HepG2 (cell line): Measurements from ENCODE around the gene CDK2AP2. TPM values are rescaled to one million over a fixed set of nuclear protein-coding genes. Genes with fewer than 3 reads are reported as not detected.

ENCODE experiments used
- BCL6 ChIP-seq: IDR thresholded peaks from 2 replicates; pipeline ENCODE4 v1.6.1; 2016; ENCODE audit warnings: missing genetic modification reagents, missing compliant biosample characterization
- GATAD1 ChIP-seq: IDR thresholded peaks from 2 replicates; pipeline ENCODE4 v1.6.1; 2016; ENCODE audit warnings: missing genetic modification reagents, missing compliant biosample characterization
- HDAC6 ChIP-seq: fragments of 200-600 bp; sonication (generic); IDR thresholded peaks from 2 replicates; pipeline ENCODE4 v1.7.0; 2017; ENCODE audit warnings: mild to moderate bottlenecking, antibody characterized with exemption, low read length, low read depth
- KLF9 ChIP-seq: IDR thresholded peaks from 2 replicates; pipeline ENCODE4 v1.6.1; 2016; ENCODE audit warnings: low read depth
- PTBP1 ChIP-seq: fragments of 200-400 bp; formaldehyde crosslinking; IDR thresholded peaks from 2 replicates; pipeline ENCODE4 v1.6.1; 2018; ENCODE audit warnings: low read length, low read depth; ENCODE audit not compliant: poor library complexity, severe bottlenecking
- TCF7 ChIP-seq: sonication (generic); IDR thresholded peaks from 2 replicates; pipeline ENCODE4 v1.6.1; 2016; ENCODE audit warnings: antibody characterized with exemption, low read depth
- ZBTB20 ChIP-seq: sonication (generic); formaldehyde crosslinking; IDR thresholded peaks from 2 replicates; pipeline ENCODE4 v1.8.1; 2023; ENCODE audit warnings: missing genetic modification reagents, low read depth, mild to moderate bottlenecking, borderline replicate concordance
- ZNF251 ChIP-seq: sonication (generic); formaldehyde crosslinking; IDR thresholded peaks from 2 replicates; pipeline ENCODE4 v1.9.0; 2021; ENCODE audit warnings: mild to moderate bottlenecking, missing genetic modification reagents
- ZNF543 ChIP-seq: sonication (generic); formaldehyde crosslinking; IDR thresholded peaks from 2 replicates; pipeline ENCODE4 v1.4.0; 2020; ENCODE audit warnings: mild to moderate bottlenecking, missing genetic modification reagents
- ZNF703 ChIP-seq: sonication (generic); formaldehyde crosslinking; IDR thresholded peaks from 2 replicates; pipeline ENCODE4 v1.5.1; 2020; ENCODE audit warnings: missing genetic modification reagents, mild to moderate bottlenecking, moderate library complexity, borderline replicate concordance
- ZNF75D ChIP-seq: sonication (generic); formaldehyde crosslinking; IDR thresholded peaks from 2 replicates; pipeline ENCODE4 v1.8.1; 2023; ENCODE audit warnings: missing genetic modification reagents, mild to moderate bottlenecking, borderline replicate concordance
- ZNF891 ChIP-seq: sonication (generic); formaldehyde crosslinking; IDR thresholded peaks from 2 replicates; pipeline ENCODE4 v1.5.0; 2020; ENCODE audit warnings: mild to moderate bottlenecking, missing genetic modification reagents
- polyA plus RNA-seq, 8 experiments: library from polyadenylated mRNA; depleted of rRNA in 3 of 8; stranded (reverse) in 7 of 8; unstranded in 1 of 8; fragments of >200 nt; fragmentation: Illumina TruSeq in 4 of 8; extraction: Trizol in 4 of 8; gene quantifications; 2 replicates each; pipeline versions ENCODE4 v1.2.1 to v1.2.3, GENCODE V29; 2011 to 2016; ENCODE audit warnings: low read depth in 4 of 8, missing spikeins in 1 of 8, mixed read lengths in 1 of 8; ENCODE audit not compliant: insufficient read depth in 1 of 8
- total RNA-seq, 5 experiments: library from RNA; depleted of rRNA; stranded (reverse); fragments of >200 nt; fragmentation: Illumina TruSeq; extraction: Trizol; gene quantifications; 2 replicates each; pipeline ENCODE4 v1.2.3, GENCODE V29; 2016; ENCODE audit warnings: low read depth in 1 of 5
- TF ChIP-seq, protein P1 (sequence below): sonication (generic); formaldehyde crosslinking; IDR thresholded peaks from 2 replicates; pipeline ENCODE4 v1.5.1; 2020; ENCODE audit warnings: mild to moderate bottlenecking, missing genetic modification reagents, moderate library complexity
- TF ChIP-seq, protein P2 (sequence below), 2 experiments: fragments of 450-650 bp in 1 of 2; sonication (generic) in 1 of 2; formaldehyde crosslinking in 1 of 2; IDR thresholded peaks; 2 replicates each; pipeline versions ENCODE4 v1.6.1 to v1.8.0; 2016 to 2022; ENCODE audit warnings: antibody characterized with exemption in 1 of 2, mild to moderate bottlenecking in 1 of 2, missing genetic modification reagents in 1 of 2
- TF ChIP-seq, protein P3 (sequence below): IDR thresholded peaks from 2 replicates; pipeline ENCODE4 v1.6.1; 2016; ENCODE audit warnings: low read depth, borderline replicate concordance
- TF ChIP-seq, protein P4 (sequence below): conservative IDR thresholded peaks from 2 replicates; pipeline ENCODE4 v1.6.1; 2018; ENCODE audit warnings: missing genetic modification reagents

CDK2AP2 gene
- total and polyA plus RNA-seq, 2 of the 13 experiments (the other 11 are each of a cell fraction or from before 2014, with no cell fraction given) = 15.0 to 23.2 TPM

DNA sequence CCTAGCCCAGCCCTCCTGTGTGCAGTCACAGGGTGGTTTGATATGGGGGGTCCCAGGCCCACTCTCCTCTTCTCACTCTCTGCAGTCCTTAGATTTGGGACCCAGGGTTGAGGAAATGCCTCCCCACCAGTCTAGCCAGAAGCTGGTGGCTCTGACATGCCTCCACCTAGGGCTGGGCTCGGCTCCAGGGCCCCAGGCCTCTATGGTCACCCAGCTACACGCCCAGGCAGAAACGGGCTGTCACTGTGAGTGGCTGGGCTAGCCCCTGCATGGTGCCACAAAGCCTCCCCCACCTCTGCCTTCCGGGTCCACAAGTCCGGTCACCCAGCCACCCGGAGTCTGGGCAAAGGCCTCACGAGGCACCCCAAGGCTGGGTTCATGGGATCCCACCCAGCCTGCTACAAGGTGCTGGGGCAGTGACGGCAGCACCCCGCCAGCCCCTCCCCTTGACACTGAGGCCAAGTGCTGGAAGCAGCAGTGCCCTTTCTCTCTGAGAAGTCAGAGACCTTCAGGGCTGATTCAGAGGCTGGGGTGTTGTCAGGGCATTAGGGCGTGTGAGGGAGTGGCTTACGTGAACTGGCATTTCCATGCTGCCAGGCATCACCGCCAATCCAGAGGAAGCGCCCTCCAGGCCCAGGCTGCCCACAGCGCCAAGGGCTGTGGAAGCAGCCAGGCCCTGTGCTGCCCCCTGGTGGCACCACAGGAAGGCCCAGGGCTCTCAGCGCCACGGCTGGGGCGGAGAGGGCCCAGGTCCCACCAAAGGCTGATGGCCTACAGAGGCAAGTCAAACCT lies 2.2 kb downstream of the CDK2AP2 start (continued):
- TF ChIP-seq, protein P1, sequence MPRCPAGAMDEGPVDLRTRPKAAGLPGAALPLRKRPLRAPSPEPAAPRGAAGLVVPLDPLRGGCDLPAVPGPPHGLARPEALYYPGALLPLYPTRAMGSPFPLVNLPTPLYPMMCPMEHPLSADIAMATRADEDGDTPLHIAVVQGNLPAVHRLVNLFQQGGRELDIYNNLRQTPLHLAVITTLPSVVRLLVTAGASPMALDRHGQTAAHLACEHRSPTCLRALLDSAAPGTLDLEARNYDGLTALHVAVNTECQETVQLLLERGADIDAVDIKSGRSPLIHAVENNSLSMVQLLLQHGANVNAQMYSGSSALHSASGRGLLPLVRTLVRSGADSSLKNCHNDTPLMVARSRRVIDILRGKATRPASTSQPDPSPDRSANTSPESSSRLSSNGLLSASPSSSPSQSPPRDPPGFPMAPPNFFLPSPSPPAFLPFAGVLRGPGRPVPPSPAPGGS (CRISPR knock-in tag) = peak; percentile 78
- TF ChIP-seq KLF9 (CRISPR knock-in tag) (0 out of 2 replicates have a peak, but pooled peaks have one; percentile 47), TCF7 (no peak), ZNF543 (CRISPR knock-in tag) (peak; percentile 53; the same call in 1 of the 2 replicates), ZNF891 (CRISPR knock-in tag) (peak; percentile 24; the same call in 1 of the 2 replicates), HDAC6 (no peak), ZNF251 (0 out of 2 replicates have a peak, but pooled peaks have one; percentile 23), ZNF75D (CRISPR knock-in tag) (no peak), PTBP1 (peak; percentile 51), GATAD1 (CRISPR knock-in tag) (peak; percentile 23; the same call in 1 of the 2 replicates), BCL6 (CRISPR knock-in tag) (0 out of 2 replicates have a peak, but pooled peaks have one; percentile 14), ZBTB20 (CRISPR knock-in tag) (no peak), ZNF703 (CRISPR knock-in tag) (no peak)
- TF ChIP-seq, protein P2, sequence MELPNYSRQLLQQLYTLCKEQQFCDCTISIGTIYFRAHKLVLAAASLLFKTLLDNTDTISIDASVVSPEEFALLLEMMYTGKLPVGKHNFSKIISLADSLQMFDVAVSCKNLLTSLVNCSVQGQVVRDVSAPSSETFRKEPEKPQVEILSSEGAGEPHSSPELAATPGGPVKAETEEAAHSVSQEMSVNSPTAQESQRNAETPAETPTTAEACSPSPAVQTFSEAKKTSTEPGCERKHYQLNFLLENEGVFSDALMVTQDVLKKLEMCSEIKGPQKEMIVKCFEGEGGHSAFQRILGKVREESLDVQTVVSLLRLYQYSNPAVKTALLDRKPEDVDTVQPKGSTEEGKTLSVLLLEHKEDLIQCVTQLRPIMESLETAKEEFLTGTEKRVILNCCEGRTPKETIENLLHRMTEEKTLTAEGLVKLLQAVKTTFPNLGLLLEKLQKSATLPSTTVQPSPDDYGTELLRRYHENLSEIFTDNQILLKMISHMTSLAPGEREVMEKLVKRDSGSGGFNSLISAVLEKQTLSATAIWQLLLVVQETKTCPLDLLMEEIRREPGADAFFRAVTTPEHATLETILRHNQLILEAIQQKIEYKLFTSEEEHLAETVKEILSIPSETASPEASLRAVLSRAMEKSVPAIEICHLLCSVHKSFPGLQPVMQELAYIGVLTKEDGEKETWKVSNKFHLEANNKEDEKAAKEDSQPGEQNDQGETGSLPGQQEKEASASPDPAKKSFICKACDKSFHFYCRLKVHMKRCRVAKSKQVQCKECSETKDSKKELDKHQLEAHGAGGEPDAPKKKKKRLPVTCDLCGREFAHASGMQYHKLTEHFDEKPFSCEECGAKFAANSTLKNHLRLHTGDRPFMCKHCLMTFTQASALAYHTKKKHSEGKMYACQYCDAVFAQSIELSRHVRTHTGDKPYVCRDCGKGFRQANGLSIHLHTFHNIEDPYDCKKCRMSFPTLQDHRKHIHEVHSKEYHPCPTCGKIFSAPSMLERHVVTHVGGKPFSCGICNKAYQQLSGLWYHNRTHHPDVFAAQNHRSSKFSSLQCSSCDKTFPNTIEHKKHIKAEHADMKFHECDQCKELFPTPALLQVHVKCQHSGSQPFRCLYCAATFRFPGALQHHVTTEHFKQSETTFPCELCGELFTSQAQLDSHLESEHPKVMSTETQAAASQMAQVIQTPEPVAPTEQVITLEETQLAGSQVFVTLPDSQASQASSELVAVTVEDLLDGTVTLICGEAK (IDR thresholded peaks at IDR 0.05) = no peak
- TF ChIP-seq, protein P2 (CRISPR knock-in tag; IDR thresholded peaks at IDR 0.05) = no peak; the same call in 1 of the 2 replicates
- TF ChIP-seq, protein P3, sequence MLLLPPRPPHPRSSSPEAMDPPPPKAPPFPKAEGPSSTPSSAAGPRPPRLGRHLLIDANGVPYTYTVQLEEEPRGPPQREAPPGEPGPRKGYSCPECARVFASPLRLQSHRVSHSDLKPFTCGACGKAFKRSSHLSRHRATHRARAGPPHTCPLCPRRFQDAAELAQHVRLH = peak; percentile 43; the same call in 1 of the 2 replicates
- TF ChIP-seq, protein P4, sequence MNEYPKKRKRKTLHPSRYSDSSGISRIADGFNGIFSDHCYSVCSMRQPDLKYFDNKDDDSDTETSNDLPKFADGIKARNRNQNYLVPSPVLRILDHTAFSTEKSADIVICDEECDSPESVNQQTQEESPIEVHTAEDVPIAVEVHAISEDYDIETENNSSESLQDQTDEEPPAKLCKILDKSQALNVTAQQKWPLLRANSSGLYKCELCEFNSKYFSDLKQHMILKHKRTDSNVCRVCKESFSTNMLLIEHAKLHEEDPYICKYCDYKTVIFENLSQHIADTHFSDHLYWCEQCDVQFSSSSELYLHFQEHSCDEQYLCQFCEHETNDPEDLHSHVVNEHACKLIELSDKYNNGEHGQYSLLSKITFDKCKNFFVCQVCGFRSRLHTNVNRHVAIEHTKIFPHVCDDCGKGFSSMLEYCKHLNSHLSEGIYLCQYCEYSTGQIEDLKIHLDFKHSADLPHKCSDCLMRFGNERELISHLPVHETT (CRISPR knock-in tag) = no peak; the same call in 1 of the 2 replicates
